ENCODE results near the gene NAXD.
"Not testable (repeated sequence)": the region's sequence is repeated elsewhere in the genome, so short reads cannot be mapped to it uniquely, and the experiment has no call there.

NAXD gene

GRCh38 chr13:110669814-110670213 lies 54.5 kb downstream of the NAXD start:
- not testable (repeated sequence) for H2BK12ac ChIP-seq (ENCODE audit: low read length); H3K4me1 ChIP-seq (ENCODE audit: control insufficient read depth in 2 of 2, insufficient read depth in 1 of 2, low read depth in 1 of 2, low read length in 2 of 2); H3K14ac ChIP-seq (ENCODE audit: low read length); H4K8ac ChIP-seq (ENCODE audit: low read depth, low read length); H3K79me1 ChIP-seq (ENCODE audit: low read depth, low read length); H3K4me2 ChIP-seq (ENCODE audit: insufficient read depth, low read length, poor library complexity, severe bottlenecking); H3K27ac ChIP-seq (replicated peaks; ENCODE audit: low read length); H2BK120ac ChIP-seq (ENCODE audit: low read depth, low read length); H2AK5ac ChIP-seq (ENCODE audit: low read depth, low read length); H2BK15ac ChIP-seq (ENCODE audit: low read length); H3K18ac ChIP-seq (ENCODE audit: low read length); H2AFZ ChIP-seq (ENCODE audit: low read length); H3K27me3 ChIP-seq (ENCODE audit: control insufficient read depth in 3 of 3, insufficient read depth in 3 of 3, low read depth in 1 of 3, low read length in 3 of 3); H4K91ac ChIP-seq (ENCODE audit: low read depth, low read length, poor library complexity); DNase-seq (ENCODE audit: low spot score); H3K4me3 ChIP-seq (ENCODE audit: low read length in 2 of 2); H3K23ac ChIP-seq (ENCODE audit: low read depth, low read length, poor library complexity); H2BK5ac ChIP-seq (ENCODE audit: low read length); H3K9ac ChIP-seq (ENCODE audit: low read depth, low read length, poor library complexity); H3K4ac ChIP-seq (ENCODE audit: low read length)
- Histone ChIP-seq H3K9me3 (replicated peaks in 1 of 2; ENCODE audit: control insufficient read depth in 2 of 2, insufficient read depth in 1 of 2, low read depth in 1 of 2, low read length in 2 of 2) (peaks cover 5 to 18% of the 10 kb centered on the region in 2 donors), H3K36me3 (replicated peaks in 1 of 2; ENCODE audit: control insufficient read depth in 2 of 2, insufficient read depth in 2 of 2, low read length in 2 of 2) (peaks cover 23 to 56% of the 10 kb centered on the region in 2 donors)
- no CpG with 5 or more reads among the region's 11 CpGs for WGBS, 2 donors (ENCODE audit: extremely low coverage in 2 of 2, insufficient read length in 2 of 2, insufficient replicate concordance in 1 of 2)

GRCh38 chr13:110676595-110677587 lies 61.5 kb downstream of the NAXD start:
- H3K4ac ChIP-seq (ENCODE audit: low read length), result no peak overlapping the region
- peaks cover 0 to 1% of the 10 kb centered on the region in 2 donors for H3K9me3 ChIP-seq (replicated peaks in 1 of 2; ENCODE audit: control insufficient read depth in 2 of 2, insufficient read depth in 1 of 2, low read depth in 1 of 2, low read length in 2 of 2)
- no peak overlapping the region for H4K91ac ChIP-seq (ENCODE audit: low read depth, low read length, poor library complexity)
- H2AFZ ChIP-seq (ENCODE audit: low read length), result no peak overlapping the region
- H3K27me3 ChIP-seq (ENCODE audit: control insufficient read depth in 3 of 3, insufficient read depth in 3 of 3, low read depth in 1 of 3, low read length in 3 of 3), result no peaks in the 10 kb centered on the region
- no CpG with 5 or more reads among the region's 28 CpGs for WGBS, 2 donors (ENCODE audit: extremely low coverage in 2 of 2, insufficient read length in 2 of 2, insufficient replicate concordance in 1 of 2)
- H2BK12ac ChIP-seq (ENCODE audit: low read length), result no peak overlapping the region
- H3K27ac ChIP-seq (replicated peaks; ENCODE audit: low read length), result no peak overlapping the region
- H3K23ac ChIP-seq (ENCODE audit: low read depth, low read length, poor library complexity), result peak overlapping the region; percentile 14
- peaks cover 25 to 59% of the 10 kb centered on the region in 2 donors for H3K36me3 ChIP-seq (replicated peaks in 1 of 2; ENCODE audit: control insufficient read depth in 2 of 2, insufficient read depth in 2 of 2, low read length in 2 of 2)
- H3K18ac ChIP-seq (ENCODE audit: low read length), result peak overlapping the region; percentile 71
- H3K4me1 ChIP-seq (ENCODE audit: control insufficient read depth in 2 of 2, insufficient read depth in 1 of 2, low read depth in 1 of 2, low read length in 2 of 2), result no peaks in the 10 kb centered on the region
- no peak overlapping the region for H2BK15ac ChIP-seq (ENCODE audit: low read length)
- H3K14ac ChIP-seq (ENCODE audit: low read length), result no peak overlapping the region
- H3K4me2 ChIP-seq (ENCODE audit: insufficient read depth, low read length, poor library complexity, severe bottlenecking), result no peak overlapping the region
- no peak overlapping the region for H3K9ac ChIP-seq (ENCODE audit: low read depth, low read length, poor library complexity)
- H2BK120ac ChIP-seq (ENCODE audit: low read depth, low read length), result no peak overlapping the region
- peaks cover 8% of the 10 kb centered on the region for H3K79me1 ChIP-seq (ENCODE audit: low read depth, low read length)
- H3K4me3 ChIP-seq (ENCODE audit: low read length in 2 of 2), result no peak overlapping the region
- no peak overlapping the region for H2AK5ac ChIP-seq (ENCODE audit: low read depth, low read length)
- H2BK5ac ChIP-seq (ENCODE audit: low read length), result no peak overlapping the region
- DNase-seq (ENCODE audit: low spot score), result no peak
- H4K8ac ChIP-seq (ENCODE audit: low read depth, low read length), result no peak overlapping the region

- no peak overlapping the region for H4K91ac ChIP-seq (ENCODE audit: low read depth, low read length, poor library complexity)
- no peak overlapping the region for H3K4me2 ChIP-seq (ENCODE audit: insufficient read depth, low read length, poor library complexity, severe bottlenecking)
- no peak overlapping the region for H2BK120ac ChIP-seq (ENCODE audit: low read depth, low read length)
- H2BK5ac ChIP-seq (ENCODE audit: low read length), result no peak overlapping the region
- H3K23ac ChIP-seq (ENCODE audit: low read depth, low read length, poor library complexity), result no peak overlapping the region
- H3K18ac ChIP-seq (ENCODE audit: low read length), result no peak overlapping the region
- H2BK12ac ChIP-seq (ENCODE audit: low read length), result no peak overlapping the region
- H4K8ac ChIP-seq (ENCODE audit: low read depth, low read length), result no peak overlapping the region
- peaks cover 33 to 69% of the 10 kb centered on the region in 2 donors for H3K36me3 ChIP-seq (replicated peaks in 1 of 2; ENCODE audit: control insufficient read depth in 2 of 2, insufficient read depth in 2 of 2, low read length in 2 of 2)
- H3K27me3 ChIP-seq (ENCODE audit: control insufficient read depth in 3 of 3, insufficient read depth in 3 of 3, low read depth in 1 of 3, low read length in 3 of 3), result no peaks in the 10 kb centered on the region
- H3K4me1 ChIP-seq (ENCODE audit: control insufficient read depth in 2 of 2, insufficient read depth in 1 of 2, low read depth in 1 of 2, low read length in 2 of 2), result no peaks in the 10 kb centered on the region
- no CpG with 5 or more reads among the region's 28 CpGs for WGBS, 2 donors (ENCODE audit: extremely low coverage in 2 of 2, insufficient read length in 2 of 2, insufficient replicate concordance in 1 of 2)
- H3K4me3 ChIP-seq (ENCODE audit: low read length in 2 of 2), result no peak overlapping the region
- no peak overlapping the region for H3K4ac ChIP-seq (ENCODE audit: low read length)
- peaks cover 0 to 1% of the 10 kb centered on the region in 2 donors for H3K9me3 ChIP-seq (replicated peaks in 1 of 2; ENCODE audit: control insufficient read depth in 2 of 2, insufficient read depth in 1 of 2, low read depth in 1 of 2, low read length in 2 of 2)
- H3K79me1 ChIP-seq (ENCODE audit: low read depth, low read length), result peaks cover 8% of the 10 kb centered on the region
- H3K14ac ChIP-seq (ENCODE audit: low read length), result no peak overlapping the region
- no peak overlapping the region for H3K27ac ChIP-seq (replicated peaks; ENCODE audit: low read length)
- H2BK15ac ChIP-seq (ENCODE audit: low read length), result no peak overlapping the region
- H2AFZ ChIP-seq (ENCODE audit: low read length), result no peak overlapping the region
- DNase-seq (ENCODE audit: low spot score), result no peak
- H3K9ac ChIP-seq (ENCODE audit: low read depth, low read length, poor library complexity), result no peak overlapping the region
- no peak overlapping the region for H2AK5ac ChIP-seq (ENCODE audit: low read depth, low read length)
These were observed 62.6 kb downstream of the NAXD start for GRCh38 chr13:110677731-110678545.

- Histone ChIP-seq H3K4me3 (ENCODE audit: low read length in 2 of 2) (no peak overlapping the region), H3K79me1 (ENCODE audit: low read depth, low read length) (peaks cover 8% of the 10 kb centered on the region), H2AFZ (ENCODE audit: low read length) (no peak overlapping the region), H4K91ac (ENCODE audit: low read depth, low read length, poor library complexity) (no peak overlapping the region), H3K27ac (replicated peaks; ENCODE audit: low read length) (no peak overlapping the region), H2BK12ac (ENCODE audit: low read length) (no peak overlapping the region), H2BK120ac (ENCODE audit: low read depth, low read length) (no peak overlapping the region), H3K18ac (ENCODE audit: low read length) (no peak overlapping the region), H3K4me1 (ENCODE audit: control insufficient read depth in 2 of 2, insufficient read depth in 1 of 2, low read depth in 1 of 2, low read length in 2 of 2) (no peaks in the 10 kb centered on the region), H3K36me3 (replicated peaks in 1 of 2; ENCODE audit: control insufficient read depth in 2 of 2, insufficient read depth in 2 of 2, low read length in 2 of 2) (peaks cover 43 to 92% of the 10 kb centered on the region in 2 donors), H2BK15ac (ENCODE audit: low read length) (no peak overlapping the region), H3K9me3 (replicated peaks in 1 of 2; ENCODE audit: control insufficient read depth in 2 of 2, insufficient read depth in 1 of 2, low read depth in 1 of 2, low read length in 2 of 2) (no peaks in the 10 kb centered on the region), H3K27me3 (ENCODE audit: control insufficient read depth in 3 of 3, insufficient read depth in 3 of 3, low read depth in 1 of 3, low read length in 3 of 3) (no peaks in the 10 kb centered on the region), H2BK5ac (ENCODE audit: low read length) (no peak overlapping the region), H3K14ac (ENCODE audit: low read length) (no peak overlapping the region), H3K4me2 (ENCODE audit: insufficient read depth, low read length, poor library complexity, severe bottlenecking) (no peak overlapping the region), H3K4ac (ENCODE audit: low read length) (no peak overlapping the region), H3K23ac (ENCODE audit: low read depth, low read length, poor library complexity) (no peak overlapping the region), H2AK5ac (ENCODE audit: low read depth, low read length) (no peak overlapping the region), H4K8ac (ENCODE audit: low read depth, low read length) (no peak overlapping the region), H3K9ac (ENCODE audit: low read depth, low read length, poor library complexity) (no peak overlapping the region)
- no peak for DNase-seq (ENCODE audit: low spot score)
- no CpG with 5 or more reads among the region's 7 CpGs for WGBS, 2 donors (ENCODE audit: extremely low coverage in 2 of 2, insufficient read length in 2 of 2, insufficient replicate concordance in 1 of 2)
These were observed 65.5 kb downstream of the NAXD start for GRCh38 chr13:110680852-110681251.
